ENCODE measurements around the gene DNAJC9.

GRCh38 chr10:73226663-73227062 is 20.4 kb downstream of the DNAJC9 start:
- no peak for TF ChIP-seq CTCF (IDR thresholded peaks at IDR 0.05; ENCODE audit: borderline replicate concordance, extremely low read depth, low read length, poor library complexity, severe bottlenecking)
- no peak for TF ChIP-seq EZH2 (IDR thresholded peaks at IDR 0.05; ENCODE audit: borderline replicate concordance, low read depth, low read length, severe bottlenecking)

All from DND-41 (cell line).